Measurements from ENCODE around the gene EPN2.

DNA sequence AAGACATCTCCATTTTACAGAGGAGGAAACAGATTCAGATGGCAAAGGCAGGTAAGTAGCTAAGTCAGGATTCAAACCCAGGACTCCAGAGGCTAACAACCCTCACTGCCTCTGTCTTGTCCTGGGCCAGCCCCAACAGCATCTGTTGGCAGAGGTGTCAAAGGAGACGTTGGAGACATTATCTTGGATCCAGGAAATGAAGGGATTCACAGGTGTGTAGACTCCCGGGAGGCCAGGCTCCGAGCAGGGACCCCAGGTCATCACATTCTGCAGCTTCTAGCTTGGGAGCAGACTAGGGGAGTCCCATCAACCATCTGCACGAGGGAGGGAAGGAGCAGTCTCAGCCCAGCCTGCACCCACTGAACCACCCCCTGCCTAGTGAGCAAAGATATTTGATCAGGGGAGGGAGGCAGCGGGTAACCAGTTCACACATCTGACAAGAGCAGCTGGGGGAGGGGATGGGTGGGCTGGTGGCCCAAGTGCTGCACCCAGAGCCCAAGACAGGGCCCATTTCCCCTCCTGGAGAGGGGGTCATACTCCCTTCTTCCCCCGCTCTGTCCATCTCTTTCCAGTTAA, 126.4 kb downstream of the EPN2 start:
- TF ChIP-seq CTCF (IDR thresholded peaks at IDR 0.05) (no peak), EP300 (IDR thresholded peaks at IDR 0.05) (no peak)
